ENCODE data around the gene SULT6B1. TPM values are rescaled to one million over a fixed set of nuclear protein-coding genes. Genes with fewer than 3 reads are reported as not detected.

The SULT6B1 gene
- total and polyA plus RNA-seq, 3 experiments from 2014 or later = not detected

- CTCF ChIA-PET = no interaction called here
- H3K9me3 Mint-ChIP-seq = no peaks in the 10 kb centered on the region
- POLR2A ChIA-PET = no interaction called here
Measured at GRCh38 chr2:37192551-37192950, 4.1 kb upstream of the SULT6B1 start.

GRCh38 chr2:37191747-37192146, 3.3 kb upstream of the SULT6B1 start:
- Mint-ChIP-seq H3K4me1 (peaks cover 4 to 7% (median 6%) of the 10 kb centered on the region in 3 donors), H3K36me3 (peaks cover 0 to 6% (median 0%) of the 10 kb centered on the region in 3 donors), H3K9me3 (no peaks in the 10 kb centered on the region), H3K27ac (no peak overlapping the region), H3K4me3 (no peak overlapping the region), H3K27me3 (peaks cover 2 to 8% of the 10 kb centered on the region in 2 donors)
- Histone ChIP-seq H3K4me1 (ENCODE audit: insufficient read depth, low read length) (no peaks in the 10 kb centered on the region), H3K4me3 (ENCODE audit: low read length) (no peak overlapping the region), H3K27me3 (ENCODE audit: insufficient read depth, low read length, poor library complexity, severe bottlenecking) (no peaks in the 10 kb centered on the region), H3K9me3 (ENCODE audit: low read length) (no peaks in the 10 kb centered on the region), H3K27ac (ENCODE audit: low read depth, low read length) (no peak overlapping the region), H3K36me3 (ENCODE audit: insufficient read depth, low read length) (no peaks in the 10 kb centered on the region)
- ChIA-PET POLR2A (no interaction called here), CTCF (no interaction called here)
- DNase-seq = no peak

More at GRCh38 chr2:37192551-37192950, 4.1 kb upstream of the SULT6B1 start:
- Histone ChIP-seq H3K27ac (ENCODE audit: low read depth, low read length) (no peak overlapping the region), H3K36me3 (ENCODE audit: insufficient read depth, low read length) (no peaks in the 10 kb centered on the region), H3K27me3 (ENCODE audit: insufficient read depth, low read length, poor library complexity, severe bottlenecking) (no peaks in the 10 kb centered on the region), H3K4me3 (ENCODE audit: low read length) (no peak overlapping the region), H3K4me1 (ENCODE audit: insufficient read depth, low read length) (peaks cover 7% of the 10 kb centered on the region), H3K9me3 (ENCODE audit: low read length) (no peaks in the 10 kb centered on the region)
- peak overlapping the region in 1 of 7 donors; percentile 7 for H3K4me3 Mint-ChIP-seq
- peaks cover 2 to 4% of the 10 kb centered on the region in 2 donors for H3K27me3 Mint-ChIP-seq
- peaks cover 0 to 9% (median 0%) of the 10 kb centered on the region in 3 donors for H3K36me3 Mint-ChIP-seq
- DNase-seq = no peak
- peaks cover 12 to 14% (median 13%) of the 10 kb centered on the region in 3 donors for H3K4me1 Mint-ChIP-seq
- H3K27ac Mint-ChIP-seq = no peak overlapping the region

GRCh38 chr2:37191253-37191652, 2.8 kb upstream of the SULT6B1 start:
- Histone ChIP-seq H3K4me1 (ENCODE audit: insufficient read depth, low read length) (no peaks in the 10 kb centered on the region), H3K27ac (ENCODE audit: low read depth, low read length) (no peak overlapping the region), H3K27me3 (ENCODE audit: insufficient read depth, low read length, poor library complexity, severe bottlenecking) (no peaks in the 10 kb centered on the region), H3K36me3 (ENCODE audit: insufficient read depth, low read length) (no peaks in the 10 kb centered on the region), H3K4me3 (ENCODE audit: low read length) (no peak overlapping the region), H3K9me3 (ENCODE audit: low read length) (no peaks in the 10 kb centered on the region)
- Mint-ChIP-seq H3K27me3 (peaks cover 7 to 10% of the 10 kb centered on the region in 2 donors), H3K27ac (no peak overlapping the region), H3K4me3 (no peak overlapping the region), H3K36me3 (peaks cover 0 to 2% (median 0%) of the 10 kb centered on the region in 3 donors), H3K4me1 (peaks cover 1 to 3% (median 3%) of the 10 kb centered on the region in 3 donors), H3K9me3 (no peaks in the 10 kb centered on the region)
- ChIA-PET POLR2A (no interaction called here), CTCF (interaction anchor here (1.1 kb wide), 1 partner anchor 10 kb away, joined by 3 read pairs; no protein-coding TSS in a partner anchor)
- DNase-seq = no peak

- Mint-ChIP-seq H3K9me3 (no peaks in the 10 kb centered on the region), H3K27ac (no peak overlapping the region), H3K36me3 (no peaks in the 10 kb centered on the region), H3K4me1 (no peaks in the 10 kb centered on the region), H3K4me3 (peak overlapping the region in 1 of 7 donors; percentile 2), H3K27me3 (peaks cover 11 to 16% of the 10 kb centered on the region in 2 donors)
- Histone ChIP-seq H3K27ac (ENCODE audit: low read depth, low read length) (no peak overlapping the region), H3K27me3 (ENCODE audit: insufficient read depth, low read length, poor library complexity, severe bottlenecking) (no peaks in the 10 kb centered on the region), H3K9me3 (ENCODE audit: low read length) (no peaks in the 10 kb centered on the region), H3K36me3 (ENCODE audit: insufficient read depth, low read length) (no peaks in the 10 kb centered on the region), H3K4me3 (ENCODE audit: low read length) (no peak overlapping the region), H3K4me1 (ENCODE audit: insufficient read depth, low read length) (no peaks in the 10 kb centered on the region)
- POLR2A ChIA-PET = no interaction called here
- CTCF ChIA-PET = interaction anchor here (1.1 kb wide), 1 partner anchor 9 kb away, joined by 3 read pairs; no protein-coding TSS in a partner anchor
- no peak for DNase-seq
Measured at GRCh38 chr2:37190290-37190689, 1.8 kb upstream of the SULT6B1 start.

GRCh38 chr2:37189452-37190153, 1.1 kb upstream of the SULT6B1 start:
- CTCF ChIA-PET = no interaction called here
- no peaks in the 10 kb centered on the region for H3K36me3 ChIP-seq (ENCODE audit: insufficient read depth, low read length)

GRCh38 chr2:37181726-37182684, 6.5 kb downstream of the SULT6B1 start:
- ChIA-PET POLR2A (no interaction called here), CTCF (interaction anchor here (1.4 kb wide), 1 partner anchor 9 kb away, joined by 3 read pairs; no protein-coding TSS in a partner anchor)
- no peaks in the 10 kb centered on the region for H3K9me3 Mint-ChIP-seq

More at GRCh38 chr2:37189452-37190153, 1.1 kb upstream of the SULT6B1 start:
- Histone ChIP-seq H3K9me3 (ENCODE audit: low read length) (no peaks in the 10 kb centered on the region), H3K4me3 (ENCODE audit: low read length) (no peak overlapping the region), H3K4me1 (ENCODE audit: insufficient read depth, low read length) (no peaks in the 10 kb centered on the region), H3K27ac (ENCODE audit: low read depth, low read length) (no peak overlapping the region), H3K27me3 (ENCODE audit: insufficient read depth, low read length, poor library complexity, severe bottlenecking) (no peaks in the 10 kb centered on the region)
- Mint-ChIP-seq H3K4me3 (no peak overlapping the region), H3K9me3 (no peaks in the 10 kb centered on the region), H3K4me1 (no peaks in the 10 kb centered on the region), H3K36me3 (no peaks in the 10 kb centered on the region), H3K27me3 (peaks cover 11 to 16% of the 10 kb centered on the region in 2 donors), H3K27ac (no peak overlapping the region)
- no peak for DNase-seq
- POLR2A ChIA-PET = no interaction called here

GRCh38 chr2:37180640-37181039, 7.8 kb downstream of the SULT6B1 start:
- Mint-ChIP-seq H3K9me3 (no peaks in the 10 kb centered on the region), H3K36me3 (no peaks in the 10 kb centered on the region), H3K27me3 (peaks cover 12 to 19% of the 10 kb centered on the region in 2 donors), H3K27ac (no peak overlapping the region), H3K4me3 (no peak overlapping the region), H3K4me1 (no peaks in the 10 kb centered on the region)
- Histone ChIP-seq H3K4me1 (ENCODE audit: insufficient read depth, low read length) (no peaks in the 10 kb centered on the region), H3K27ac (ENCODE audit: low read depth, low read length) (no peak overlapping the region), H3K27me3 (ENCODE audit: insufficient read depth, low read length, poor library complexity, severe bottlenecking) (peaks cover 9% of the 10 kb centered on the region), H3K9me3 (ENCODE audit: low read length) (no peaks in the 10 kb centered on the region), H3K4me3 (ENCODE audit: low read length) (no peak overlapping the region), H3K36me3 (ENCODE audit: insufficient read depth, low read length) (no peaks in the 10 kb centered on the region)
- ChIA-PET CTCF (interaction anchor here (1.3 to 1.4 kb wide), 2 partner anchors 10 to 11 kb away, joined by 3 read pairs; no protein-coding TSS in a partner anchor), POLR2A (no interaction called here)
- DNase-seq = no peak

More at GRCh38 chr2:37181726-37182684, 6.5 kb downstream of the SULT6B1 start:
- Mint-ChIP-seq H3K27me3 (peaks cover 20 to 29% of the 10 kb centered on the region in 2 donors), H3K27ac (no peak overlapping the region), H3K36me3 (no peaks in the 10 kb centered on the region), H3K4me3 (no peak overlapping the region), H3K4me1 (no peaks in the 10 kb centered on the region)
- H3K36me3 ChIP-seq (ENCODE audit: insufficient read depth, low read length) = no peaks in the 10 kb centered on the region
- no peak for DNase-seq
- peaks cover 6% of the 10 kb centered on the region for H3K27me3 ChIP-seq (ENCODE audit: insufficient read depth, low read length, poor library complexity, severe bottlenecking)
- no peaks in the 10 kb centered on the region for H3K4me1 ChIP-seq (ENCODE audit: insufficient read depth, low read length)
- no peak overlapping the region for H3K4me3 ChIP-seq (ENCODE audit: low read length)
- no peaks in the 10 kb centered on the region for H3K9me3 ChIP-seq (ENCODE audit: low read length)
- H3K27ac ChIP-seq (ENCODE audit: low read depth, low read length) = no peak overlapping the region

Measured in CD8-positive, alpha-beta memory T cell (primary cell).